Measurements from ENCODE around the gene CD28.

The CD28 gene

GRCh38 chr2:203706403-203706802 lies at the start of gene CD28:
Gene CD28 (plus strand): TSS chr2:203706639. CDS start chr2:203706697, 58 bp downstream.
- no peak for DNase-seq

GRCh38 chr2:203659331-203660049 lies 46.9 kb upstream of the CD28 start:
- no peak for DNase-seq

DNA sequence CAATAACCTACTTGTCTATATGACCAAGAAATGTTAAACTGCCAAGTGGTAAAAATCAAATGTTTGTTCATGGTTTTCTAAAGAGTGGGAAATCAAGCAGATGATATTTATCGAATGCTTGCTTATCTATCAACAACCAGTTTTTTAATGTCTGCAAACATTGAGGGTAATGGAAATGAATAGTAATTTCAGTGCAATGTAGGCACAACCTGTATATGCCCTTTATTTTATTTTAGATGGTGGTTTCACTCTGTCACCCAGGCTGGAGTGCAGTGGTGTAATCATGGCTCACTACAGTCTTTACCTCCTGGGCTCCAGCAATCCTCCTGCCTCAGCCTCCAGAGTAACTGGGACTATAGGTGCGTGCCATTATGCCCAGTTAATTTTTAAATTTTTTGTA lies 46.0 kb upstream of the CD28 start:
- no peak for DNase-seq

GRCh38 chr2:203661279-203661908 lies 45.0 kb upstream of the CD28 start:
- DNase-seq, result no peak

DNA sequence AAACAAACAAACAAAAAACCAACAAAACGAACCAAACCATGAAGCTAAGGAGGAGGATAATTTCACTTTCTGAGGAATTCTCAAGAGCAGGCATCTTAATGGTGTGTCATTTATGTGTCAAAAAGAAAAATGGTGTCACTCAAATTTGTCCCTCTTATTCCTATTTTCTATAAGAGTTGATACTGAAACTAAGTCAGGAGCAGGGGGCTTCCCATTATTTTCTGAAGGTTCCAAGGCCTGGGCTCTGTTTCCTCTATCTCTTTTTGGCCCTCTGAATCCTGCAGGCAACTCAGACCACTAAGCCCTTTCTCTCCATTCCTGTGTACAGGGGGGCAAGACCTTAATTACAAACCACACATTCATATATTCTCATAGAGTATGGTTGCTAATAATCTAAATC lies 44.0 kb upstream of the CD28 start:
- no peak for DNase-seq

GRCh38 chr2:203662951-203663350 lies 43.5 kb upstream of the CD28 start:
- DNase-seq, result no peak

DNA sequence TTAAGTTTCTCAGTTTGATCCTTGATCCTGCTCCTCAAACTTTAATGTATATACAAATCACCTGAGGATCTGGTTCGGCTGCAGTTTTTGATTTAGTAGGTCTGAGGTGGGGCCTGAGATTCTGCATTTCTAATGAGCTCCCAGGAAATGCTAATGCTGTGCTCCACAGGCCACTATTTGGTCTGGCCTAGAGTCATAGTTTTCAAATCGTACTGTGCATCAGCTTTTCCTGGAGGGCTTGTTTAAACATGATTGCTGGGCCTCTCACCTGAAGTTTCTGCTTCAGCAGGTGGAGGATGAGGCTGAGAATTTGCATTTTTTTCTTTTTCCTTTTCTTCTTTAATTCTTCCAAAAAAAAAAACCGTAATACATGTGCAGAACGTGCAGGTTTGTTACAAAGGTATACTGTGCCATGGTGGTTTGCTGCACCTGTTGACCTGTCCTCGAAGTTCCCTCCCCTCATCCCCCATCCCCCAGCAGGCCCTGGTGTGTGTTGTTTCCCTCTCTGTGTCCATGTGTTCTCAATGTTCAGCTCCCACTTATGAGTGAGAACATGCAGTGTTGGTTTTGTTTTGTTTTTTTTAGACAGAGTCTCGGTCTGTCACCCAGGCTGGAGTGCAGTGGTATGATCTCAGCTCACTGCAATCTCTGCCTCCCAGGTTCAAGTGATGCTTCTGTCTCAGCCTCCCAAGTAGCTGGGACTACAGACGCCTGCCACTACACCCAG lies 42.2 kb upstream of the CD28 start:
- no peak for DNase-seq

- DNase-seq, result no peak
Measured at GRCh38 chr2:203667838-203668237, 38.6 kb upstream of the CD28 start.

GRCh38 chr2:203669820-203670219 lies 36.6 kb upstream of the CD28 start:
- DNase-seq, result no peak

DNA sequence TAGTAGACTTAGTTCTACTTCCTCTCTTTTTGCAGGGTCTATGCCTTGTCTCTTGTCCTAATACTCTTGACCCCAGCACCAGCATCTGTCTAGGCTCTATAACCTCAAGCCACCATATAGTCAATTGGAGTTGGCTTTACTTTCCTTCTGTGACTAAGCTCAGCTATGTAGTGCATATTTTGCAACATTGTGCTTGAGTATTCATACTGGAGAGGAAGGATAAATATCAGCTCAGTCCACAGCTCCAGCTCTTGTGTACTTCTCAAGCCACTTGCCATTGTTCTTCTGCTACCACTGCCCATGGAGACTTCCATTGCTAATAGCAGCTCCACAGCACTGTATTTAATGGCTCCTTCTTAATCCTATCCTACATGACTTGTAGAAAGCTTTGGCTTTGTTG lies 35.5 kb upstream of the CD28 start:
- no peak for DNase-seq

- no peak for DNase-seq
Measured at GRCh38 chr2:203671876-203672275, 34.6 kb upstream of the CD28 start.

GRCh38 chr2:203672856-203673255 lies 33.6 kb upstream of the CD28 start:
- no peak for DNase-seq

- DNase-seq, result no peak
Measured at GRCh38 chr2:203673933-203674332, 32.5 kb upstream of the CD28 start.

DNA sequence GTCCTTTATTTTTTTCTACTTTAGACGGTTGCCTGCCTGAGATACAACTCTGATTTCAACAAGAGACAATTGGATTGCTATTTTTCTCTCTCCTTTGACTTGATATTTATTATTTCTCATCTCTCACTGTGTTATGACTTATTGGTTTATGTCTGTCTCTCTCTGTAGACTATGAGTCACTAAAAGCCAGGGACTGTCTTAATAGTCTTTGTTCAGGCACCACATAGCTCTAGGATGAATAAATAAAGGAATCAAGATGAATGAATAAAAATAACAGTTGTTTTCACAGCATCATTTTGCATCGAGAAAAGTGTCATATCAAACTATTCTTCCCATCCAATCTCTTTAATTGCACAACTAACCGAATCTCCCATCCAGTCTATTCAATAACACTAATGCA lies 31.4 kb upstream of the CD28 start:
- no peak for DNase-seq

GRCh38 chr2:203678971-203679370 lies 27.5 kb upstream of the CD28 start:
- no peak for DNase-seq

DNA sequence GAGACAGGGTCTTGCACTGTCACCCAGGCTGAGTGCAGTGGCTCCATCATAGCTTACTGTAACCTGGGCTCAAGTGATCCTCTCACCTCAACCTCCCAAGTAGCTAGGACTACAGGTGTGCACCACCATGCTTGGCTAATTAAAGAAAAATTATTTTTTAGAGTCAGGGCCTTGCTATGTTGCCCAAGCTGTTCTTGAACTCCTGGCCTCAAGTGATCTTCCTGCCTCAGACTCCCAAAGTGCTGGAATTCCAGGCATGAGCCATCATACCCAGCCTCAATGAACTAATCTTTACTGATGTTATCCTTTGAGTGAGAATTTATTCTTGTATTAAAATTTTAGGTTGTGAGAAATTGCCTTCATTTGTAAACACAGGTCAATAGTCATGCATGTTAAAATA lies 27.0 kb upstream of the CD28 start:
- DNase-seq, result no peak

DNA sequence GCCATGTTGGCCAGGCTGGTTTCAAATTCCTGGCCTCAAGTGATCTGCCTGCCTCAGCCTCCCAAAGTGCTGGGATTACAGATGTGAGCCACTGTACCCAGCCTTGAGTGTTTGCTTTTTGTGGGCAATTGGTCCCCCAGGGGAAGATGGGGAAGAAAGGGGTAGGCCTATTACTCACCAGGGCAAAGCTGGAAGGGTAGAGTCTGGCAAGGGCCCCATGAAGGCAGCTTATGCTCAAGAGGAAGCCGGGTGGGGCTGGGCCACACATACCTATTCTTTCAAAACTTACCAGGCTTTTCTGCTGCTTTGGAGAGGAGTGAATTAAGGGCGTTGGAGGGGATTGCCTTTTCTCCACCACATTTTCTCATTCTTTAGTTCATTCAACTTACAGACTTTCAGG lies 24.5 kb upstream of the CD28 start:
- DNase-seq, result no peak

GRCh38 chr2:203682688-203683130 lies 23.7 kb upstream of the CD28 start:
- no peak for DNase-seq

DNA sequence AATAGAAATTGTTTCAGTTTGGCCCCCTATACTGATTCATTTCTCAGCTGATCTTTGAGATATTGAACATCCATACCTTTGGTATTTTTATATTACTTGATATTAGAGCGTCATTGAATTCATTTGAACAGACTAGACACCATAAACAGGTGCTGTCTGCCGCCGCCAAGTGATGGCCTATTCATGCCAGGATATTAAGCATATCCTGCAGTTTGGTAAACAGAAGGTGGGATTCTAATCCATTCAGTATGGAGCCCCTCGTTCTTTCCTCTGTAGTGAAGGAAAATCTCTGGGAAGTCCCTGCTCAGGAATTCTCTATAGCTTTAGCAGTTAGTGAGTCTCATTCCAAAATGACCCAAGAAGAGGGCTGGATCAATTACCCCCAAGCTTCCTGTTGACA lies 23.0 kb upstream of the CD28 start:
- no peak for DNase-seq

DNA sequence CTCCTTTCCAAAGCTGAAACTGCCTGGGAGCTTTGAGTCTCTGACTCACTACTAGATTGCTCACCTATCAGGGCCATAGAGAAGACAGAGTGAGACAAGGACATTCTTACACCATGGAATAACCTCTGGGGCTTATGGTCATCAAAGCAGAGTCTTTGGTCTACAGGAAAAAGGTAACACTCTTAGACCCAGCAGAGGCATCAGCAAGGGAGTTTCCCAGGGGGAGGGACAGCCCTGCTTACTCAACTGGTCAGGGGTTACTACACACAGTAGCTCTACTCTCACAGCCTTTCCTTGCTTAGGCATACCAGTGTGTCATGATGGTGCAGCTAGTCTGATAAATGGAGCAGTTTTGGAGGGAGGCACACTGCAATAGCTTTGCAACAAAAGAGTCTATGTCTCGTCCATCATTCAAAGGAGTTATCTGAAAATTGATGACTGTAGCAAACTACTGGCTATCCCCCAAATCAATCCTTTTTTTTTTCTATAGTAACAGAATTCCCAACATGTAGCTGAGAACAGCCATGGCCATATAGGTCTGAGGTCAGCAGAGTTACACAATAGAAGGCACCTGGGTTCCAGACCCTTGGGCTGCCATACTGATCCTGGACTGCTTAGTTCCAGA lies 22.4 kb upstream of the CD28 start:
- DNase-seq, result no peak

- no peak for DNase-seq
Measured at GRCh38 chr2:203685081-203685621, 21.3 kb upstream of the CD28 start.

DNA sequence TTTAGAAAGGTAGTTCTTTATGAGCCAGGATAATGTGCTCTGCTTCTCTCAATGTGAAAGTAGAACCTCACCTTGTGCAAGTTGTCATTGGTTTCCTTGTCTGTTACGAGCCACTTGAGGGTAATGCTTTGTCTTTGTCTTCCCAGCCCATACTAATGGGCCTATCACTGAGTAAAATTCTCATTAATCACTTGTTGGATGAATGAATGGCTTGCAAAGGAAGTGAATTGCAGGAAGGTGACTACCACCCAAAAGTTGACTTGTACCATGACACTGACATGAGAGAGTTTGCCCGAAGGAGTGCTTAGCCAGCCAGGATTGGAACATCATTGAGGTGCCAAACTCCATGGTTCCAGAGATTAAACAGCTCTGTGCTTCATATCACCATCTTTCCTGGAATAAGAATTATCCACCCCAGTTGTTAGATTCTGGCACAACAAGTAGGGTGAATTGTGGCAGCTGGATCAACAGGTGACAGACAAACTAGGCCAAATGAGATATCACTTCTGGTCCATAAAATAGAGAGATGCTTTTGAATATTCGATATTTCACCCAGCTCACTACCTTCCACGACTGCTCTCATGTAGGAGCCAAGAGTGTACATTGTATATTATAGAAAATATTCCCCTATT lies 20.5 kb upstream of the CD28 start:
- DNase-seq, result no peak

DNA sequence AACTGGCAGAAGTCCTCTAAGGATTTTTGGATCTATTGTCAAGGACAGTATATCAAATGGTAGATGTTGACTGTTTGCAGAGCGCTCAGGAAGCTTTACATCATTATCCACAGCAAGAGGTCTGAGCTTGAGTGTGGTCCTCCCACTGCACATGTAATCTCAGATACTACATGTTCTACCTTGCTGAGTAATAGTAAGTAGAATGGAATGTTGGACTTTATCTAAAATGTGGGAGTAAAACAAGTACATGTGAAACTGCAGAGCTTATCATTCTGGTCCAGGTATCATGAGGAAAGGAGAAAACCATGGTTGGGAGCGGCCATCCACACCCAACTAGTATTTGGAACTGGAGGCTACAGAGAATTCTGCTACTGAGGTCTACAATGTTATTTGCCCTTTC lies 19.3 kb upstream of the CD28 start:
- DNase-seq, result no peak
